Parathyroid adenoma (tissue), 2 donors: ENCODE results near the gene CENPH.
"Not testable (repeated sequence)": the region's sequence is repeated elsewhere in the genome, so short reads cannot be mapped to it uniquely, and the experiment has no call there.

Experiments
- H2AFZ ChIP-seq: fragments of 300-600 bp; sonication (generic); one replicate; pipeline ENCODE4 v1.7.0; 2017; ENCODE audit warnings: antibody characterized with exemption, mild to moderate bottlenecking
- H3K27ac ChIP-seq: fragments of 300-600 bp; sonication (generic); one replicate; pipeline ENCODE4 v1.7.0; 2017
- H3K27me3 ChIP-seq: fragments of 300-600 bp; sonication (generic); one replicate; pipeline ENCODE4 v1.7.0; 2017; ENCODE audit warnings: low read length; ENCODE audit not compliant: control insufficient read depth, insufficient read depth
- H3K36me3 ChIP-seq: fragments of 300-600 bp; sonication (generic); one replicate; pipeline ENCODE4 v1.7.0; 2017; ENCODE audit warnings: low read length; ENCODE audit not compliant: control insufficient read depth, insufficient read depth
- H3K4me1 ChIP-seq: fragments of 300-600 bp; sonication (generic); one replicate; pipeline ENCODE4 v1.7.0; 2017; ENCODE audit warnings: control low read depth
- H3K4me2 ChIP-seq: fragments of 300-600 bp; sonication (generic); one replicate; pipeline ENCODE4 v1.7.0; 2017; ENCODE audit warnings: low read length
- H3K4me3 ChIP-seq: fragments of 300-600 bp; sonication (generic); one replicate; pipeline ENCODE4 v1.7.0; 2017; ENCODE audit warnings: low read depth, low read length
- H3K79me2 ChIP-seq: fragments of 300-600 bp; sonication (generic); one replicate; pipeline ENCODE4 v1.7.0; 2017; ENCODE audit warnings: control low read depth
- H3K9ac ChIP-seq: fragments of 300-600 bp; sonication (generic); one replicate; pipeline ENCODE4 v1.7.0; 2017; ENCODE audit warnings: mild to moderate bottlenecking
- H3K9me3 ChIP-seq: fragments of 300-600 bp; sonication (generic); one replicate; pipeline ENCODE4 v1.7.0; 2017; ENCODE audit warnings: low read length; ENCODE audit not compliant: control insufficient read depth
- TF ChIP-seq, protein P1 (sequence below): fragments of 300-600 bp; sonication (generic); IDR thresholded peaks from one replicate; pipeline ENCODE4 v1.7.0; 2017; ENCODE audit warnings: antibody characterized with exemption, mild to moderate bottlenecking
- donor health status: primary hyperparathyroidism.

The CENPH gene

DNA sequence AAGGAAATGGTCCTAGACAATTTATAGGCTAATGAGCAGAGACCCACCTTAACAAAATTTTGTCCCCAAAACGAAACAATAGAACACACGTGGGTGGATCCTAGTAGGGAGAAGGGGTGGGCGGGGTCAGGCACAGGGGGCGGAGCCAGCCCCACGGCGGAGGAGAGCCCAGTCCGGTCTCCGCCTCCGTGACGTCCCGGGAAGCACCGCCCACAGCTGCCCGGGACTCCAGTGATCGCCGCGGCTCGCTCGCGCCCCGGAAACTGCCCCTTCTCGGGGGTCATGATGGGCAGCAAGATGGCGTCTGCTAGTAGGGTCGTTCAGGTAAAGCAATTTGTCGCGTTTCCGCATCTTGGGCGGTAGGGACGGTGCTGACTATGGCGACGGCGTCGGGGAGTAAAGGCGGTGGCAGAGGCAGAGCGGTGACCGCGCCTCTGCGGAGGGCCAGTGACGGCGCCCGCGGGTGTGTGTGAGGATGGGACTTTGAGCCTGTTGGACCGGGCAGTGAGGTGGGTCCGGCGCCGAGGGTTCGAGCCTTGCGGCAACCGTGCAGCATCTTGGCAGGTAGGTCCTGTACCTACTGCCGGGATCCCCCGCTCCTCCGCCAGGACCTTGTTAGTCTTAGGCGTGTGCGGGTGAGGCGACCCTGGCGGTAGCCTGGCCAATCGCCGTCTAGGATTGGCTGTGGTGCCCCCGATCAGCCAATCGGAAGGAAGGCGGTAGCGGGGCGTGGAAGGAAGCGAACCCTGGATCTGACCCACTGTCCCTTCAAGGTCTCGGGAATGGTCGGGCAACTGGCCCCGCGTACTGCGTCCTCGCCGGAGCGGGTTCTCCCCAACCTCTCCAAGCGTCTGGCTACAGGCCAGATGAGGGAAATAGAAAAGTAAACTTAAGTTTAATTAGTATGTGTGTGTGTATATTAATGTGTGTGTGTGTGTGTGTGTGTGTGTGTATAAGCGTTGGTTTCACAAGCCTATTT is 28.5 kb downstream of the CENPH start:
- Histone ChIP-seq H3K9ac (peak overlapping the region; percentile 82), H3K27ac (peak overlapping the region; percentile 95), H3K9me3 (no peaks in the 10 kb centered on the region), H3K36me3 (no peaks in the 10 kb centered on the region), H3K4me2 (peak overlapping the region; percentile 70), H3K4me3 (peak overlapping the region; percentile 91), H3K4me1 (no peaks in the 10 kb centered on the region), H3K79me2 (peaks cover 4% of the 10 kb centered on the region), H2AFZ (peak overlapping the region; percentile 95), H3K27me3 (no peaks in the 10 kb centered on the region)
- TF ChIP-seq, protein P1, sequence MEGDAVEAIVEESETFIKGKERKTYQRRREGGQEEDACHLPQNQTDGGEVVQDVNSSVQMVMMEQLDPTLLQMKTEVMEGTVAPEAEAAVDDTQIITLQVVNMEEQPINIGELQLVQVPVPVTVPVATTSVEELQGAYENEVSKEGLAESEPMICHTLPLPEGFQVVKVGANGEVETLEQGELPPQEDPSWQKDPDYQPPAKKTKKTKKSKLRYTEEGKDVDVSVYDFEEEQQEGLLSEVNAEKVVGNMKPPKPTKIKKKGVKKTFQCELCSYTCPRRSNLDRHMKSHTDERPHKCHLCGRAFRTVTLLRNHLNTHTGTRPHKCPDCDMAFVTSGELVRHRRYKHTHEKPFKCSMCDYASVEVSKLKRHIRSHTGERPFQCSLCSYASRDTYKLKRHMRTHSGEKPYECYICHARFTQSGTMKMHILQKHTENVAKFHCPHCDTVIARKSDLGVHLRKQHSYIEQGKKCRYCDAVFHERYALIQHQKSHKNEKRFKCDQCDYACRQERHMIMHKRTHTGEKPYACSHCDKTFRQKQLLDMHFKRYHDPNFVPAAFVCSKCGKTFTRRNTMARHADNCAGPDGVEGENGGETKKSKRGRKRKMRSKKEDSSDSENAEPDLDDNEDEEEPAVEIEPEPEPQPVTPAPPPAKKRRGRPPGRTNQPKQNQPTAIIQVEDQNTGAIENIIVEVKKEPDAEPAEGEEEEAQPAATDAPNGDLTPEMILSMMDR: peak; percentile 22

GRCh38 chr5:69219939-69220338 is 30.6 kb downstream of the CENPH start:
- Histone ChIP-seq H3K4me3 (no peak overlapping the region), H3K9ac (no peak overlapping the region), H3K36me3 (no peaks in the 10 kb centered on the region), H3K27me3 (no peaks in the 10 kb centered on the region), H3K27ac (no peak overlapping the region), H3K9me3 (no peaks in the 10 kb centered on the region), H3K79me2 (peaks cover 8% of the 10 kb centered on the region), H2AFZ (no peak overlapping the region), H3K4me1 (peaks cover 2% of the 10 kb centered on the region), H3K4me2 (no peak overlapping the region)
- TF ChIP-seq, protein P1: no peak

DNA sequence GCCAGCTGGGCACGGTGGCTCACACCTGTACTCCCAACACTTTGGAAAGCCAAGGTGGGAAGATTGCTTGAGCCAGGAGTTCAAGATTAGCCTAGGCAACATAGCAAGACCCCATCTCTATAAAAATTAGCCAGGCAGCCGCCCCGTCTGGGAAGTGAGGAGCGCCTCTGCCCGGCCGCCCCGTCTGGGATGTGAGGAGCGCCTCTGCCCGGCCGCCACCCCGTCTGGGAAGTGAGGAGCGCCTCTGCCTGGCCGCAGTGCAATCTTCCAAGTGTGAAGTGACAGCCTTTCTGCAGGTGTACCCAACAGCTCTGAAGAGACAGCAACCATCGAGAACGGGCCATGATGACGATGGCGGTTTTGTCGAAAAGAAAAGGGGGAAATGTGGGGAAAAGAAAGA is 31.0 kb downstream of the CENPH start:
- not testable (repeated sequence) for H3K9me3 ChIP-seq, H3K4me2 ChIP-seq, H3K79me2 ChIP-seq, H3K4me1 ChIP-seq, H2AFZ ChIP-seq, H3K9ac ChIP-seq, H3K36me3 ChIP-seq, H3K27ac ChIP-seq, H3K27me3 ChIP-seq, H3K4me3 ChIP-seq

GRCh38 chr5:69220833-69221232 is 31.4 kb downstream of the CENPH start:
- H3K27me3 ChIP-seq, H2AFZ ChIP-seq, H3K9me3 ChIP-seq, H3K4me1 ChIP-seq, H3K27ac ChIP-seq, H3K4me2 ChIP-seq, H3K9ac ChIP-seq, H3K36me3 ChIP-seq, H3K4me3 ChIP-seq, H3K79me2 ChIP-seq: not testable (repeated sequence)

- Histone ChIP-seq H3K9ac (no peak overlapping the region), H3K27ac (no peak overlapping the region), H3K4me2 (no peak overlapping the region), H3K79me2 (peaks cover 4% of the 10 kb centered on the region), H3K36me3 (no peaks in the 10 kb centered on the region), H3K4me3 (no peak overlapping the region), H3K9me3 (no peaks in the 10 kb centered on the region), H3K4me1 (peaks cover 2% of the 10 kb centered on the region), H3K27me3 (no peaks in the 10 kb centered on the region), H2AFZ (no peak overlapping the region)
- TF ChIP-seq, protein P1: no peak
Observed at GRCh38 chr5:69224520-69224919, 35.1 kb downstream of the CENPH start.
